ENCODE measurements around the gene ZNF236. TPM values are rescaled to one million over a fixed set of nuclear protein-coding genes. Genes with fewer than 3 reads are reported as not detected.

The ZNF236 gene
- total RNA-seq, 2 experiments from 2014 or later = 6.6 to 16.1 TPM

- H3K36me3 ChIP-seq (ENCODE audit: insufficient read depth, low read length) = peaks cover 54% of the 10 kb centered on the region
- CTCF ChIA-PET (ENCODE audit: unreplicated experiment) = no interaction called here
Observed at GRCh38 chr18:76925501-76925900, 103.1 kb downstream of the ZNF236 start.

GRCh38 chr18:76927223-76927725 is 104.9 kb downstream of the ZNF236 start:
- Histone ChIP-seq H3K4me3 (ENCODE audit: low read depth, low read length, poor library complexity, severe bottlenecking) (no peak overlapping the region), H2AFZ (ENCODE audit: low read length) (no peak overlapping the region), H3K9me2 (ENCODE audit: insufficient read depth, low read length) (no peaks in the 10 kb centered on the region), H3K36me3 (ENCODE audit: insufficient read depth, low read length) (peaks cover 49% of the 10 kb centered on the region), H3K4me2 (ENCODE audit: low read length) (no peak overlapping the region), H3K27ac (ENCODE audit: low read depth, low read length, poor library complexity, severe bottlenecking) (no peak overlapping the region), H4K20me1 (ENCODE audit: insufficient read depth, low read length) (no peaks in the 10 kb centered on the region), H3K4me1 (ENCODE audit: insufficient read depth, low read length, poor library complexity, severe bottlenecking) (peaks cover 3% of the 10 kb centered on the region), H3K79me2 (ENCODE audit: insufficient read depth, low read depth, low read length) (no peaks in the 10 kb centered on the region), H3K9me3 (ENCODE audit: low read length) (no peaks in the 10 kb centered on the region)
- intact Hi-C loops (cut with micrococcal nuclease; ENCODE audit: unreplicated experiment) = no loop called here
- ChIA-PET POLR2A (no interaction called here), CTCF (ENCODE audit: unreplicated experiment) (no interaction called here)
- no peak for DNase-seq (ENCODE audit: low spot score)
- TF ChIP-seq CTCF (conservative IDR thresholded peaks at IDR 0.05; ENCODE audit: low read length) (no peak), EZH2phosphoT487 (IDR thresholded peaks at IDR 0.05; ENCODE audit: borderline replicate concordance, low read depth, low read length) (no peak)
- no TSS peak for BruUV-seq (replicated peaks)

More at GRCh38 chr18:76925501-76925900, 103.1 kb downstream of the ZNF236 start:
- H2AFZ ChIP-seq (ENCODE audit: low read length) = no peak overlapping the region
- H3K4me1 ChIP-seq (ENCODE audit: insufficient read depth, low read length, poor library complexity, severe bottlenecking) = peaks cover 5% of the 10 kb centered on the region
- no peak overlapping the region for H3K4me2 ChIP-seq (ENCODE audit: low read length)
- no peak overlapping the region for H3K27ac ChIP-seq (ENCODE audit: low read depth, low read length, poor library complexity, severe bottlenecking)
- DNase-seq (ENCODE audit: low spot score) = no peak
- no peaks in the 10 kb centered on the region for H3K9me2 ChIP-seq (ENCODE audit: insufficient read depth, low read length)
- POLR2A ChIA-PET = no interaction called here
- no peaks in the 10 kb centered on the region for H4K20me1 ChIP-seq (ENCODE audit: insufficient read depth, low read length)
- no peak for TF ChIP-seq EZH2phosphoT487 (IDR thresholded peaks at IDR 0.05; ENCODE audit: borderline replicate concordance, low read depth, low read length)
- TF ChIP-seq CTCF (conservative IDR thresholded peaks at IDR 0.05; ENCODE audit: low read length) = no peak
- H3K4me3 ChIP-seq (ENCODE audit: low read depth, low read length, poor library complexity, severe bottlenecking) = no peak overlapping the region
- intact Hi-C loops (cut with micrococcal nuclease; ENCODE audit: unreplicated experiment) = no loop called here
- no TSS peak for BruUV-seq (replicated peaks)
- no peaks in the 10 kb centered on the region for H3K9me3 ChIP-seq (ENCODE audit: low read length)
- no peaks in the 10 kb centered on the region for H3K79me2 ChIP-seq (ENCODE audit: insufficient read depth, low read depth, low read length)

GRCh38 chr18:76928179-76928868 is 106.0 kb downstream of the ZNF236 start:
- ChIA-PET CTCF (ENCODE audit: unreplicated experiment) (no interaction called here), POLR2A (no interaction called here)
- Histone ChIP-seq H3K36me3 (ENCODE audit: insufficient read depth, low read length) (peaks cover 44% of the 10 kb centered on the region), H3K9me2 (ENCODE audit: insufficient read depth, low read length) (no peaks in the 10 kb centered on the region), H3K9me3 (ENCODE audit: low read length) (no peaks in the 10 kb centered on the region), H3K4me2 (ENCODE audit: low read length) (no peak overlapping the region), H3K79me2 (ENCODE audit: insufficient read depth, low read depth, low read length) (no peaks in the 10 kb centered on the region), H3K27ac (ENCODE audit: low read depth, low read length, poor library complexity, severe bottlenecking) (no peak overlapping the region), H3K4me3 (ENCODE audit: low read depth, low read length, poor library complexity, severe bottlenecking) (no peak overlapping the region), H3K4me1 (ENCODE audit: insufficient read depth, low read length, poor library complexity, severe bottlenecking) (no peaks in the 10 kb centered on the region), H4K20me1 (ENCODE audit: insufficient read depth, low read length) (no peaks in the 10 kb centered on the region), H2AFZ (ENCODE audit: low read length) (no peak overlapping the region)
- no TSS peak for BruUV-seq (replicated peaks)
- no peak for DNase-seq (ENCODE audit: low spot score)
- TF ChIP-seq CTCF (conservative IDR thresholded peaks at IDR 0.05; ENCODE audit: low read length) = no peak
- intact Hi-C loops (cut with micrococcal nuclease; ENCODE audit: unreplicated experiment) = no loop called here
